DMS153 treated with DMSO at 0.1 percent for 48 hours (cell line): ENCODE data around the gene RARB.

Experiments
- DNase-seq: peaks from one replicate; lab custom pipeline; 2025; ENCODE audit not compliant: unreplicated experiment; lab: John Stamatoyannopoulos, UW

Gene RARB

DNA sequence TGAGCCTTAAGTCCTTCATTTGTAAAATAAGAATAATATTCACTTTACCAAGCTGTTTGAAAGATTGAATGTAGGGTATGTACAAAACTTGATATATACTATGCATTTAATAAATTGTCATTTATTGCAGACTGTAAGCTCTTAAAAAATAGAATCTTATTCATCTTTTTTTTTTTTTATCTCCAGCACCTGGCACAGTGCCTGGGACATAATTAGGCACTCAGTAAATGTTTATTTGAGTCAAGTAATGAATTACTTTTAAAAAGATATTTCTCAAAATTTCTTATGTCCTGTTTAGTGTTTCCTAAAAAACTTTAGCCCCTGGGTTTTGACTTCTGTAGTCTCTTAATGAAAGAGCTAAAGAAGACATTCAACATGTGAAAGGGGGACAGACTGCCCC, 164.9 kb downstream of the RARB start:
- no peak for DNase-seq

- DNase-seq: no peak
These were observed 166.0 kb downstream of the RARB start for GRCh38 chr3:25594007-25594502.

GRCh38 chr3:25597535-25598101, 169.6 kb downstream of the RARB start:
- no peak for DNase-seq

- DNase-seq: no peak
These were observed 175.6 kb downstream of the RARB start for GRCh38 chr3:25603703-25604102.

DNA sequence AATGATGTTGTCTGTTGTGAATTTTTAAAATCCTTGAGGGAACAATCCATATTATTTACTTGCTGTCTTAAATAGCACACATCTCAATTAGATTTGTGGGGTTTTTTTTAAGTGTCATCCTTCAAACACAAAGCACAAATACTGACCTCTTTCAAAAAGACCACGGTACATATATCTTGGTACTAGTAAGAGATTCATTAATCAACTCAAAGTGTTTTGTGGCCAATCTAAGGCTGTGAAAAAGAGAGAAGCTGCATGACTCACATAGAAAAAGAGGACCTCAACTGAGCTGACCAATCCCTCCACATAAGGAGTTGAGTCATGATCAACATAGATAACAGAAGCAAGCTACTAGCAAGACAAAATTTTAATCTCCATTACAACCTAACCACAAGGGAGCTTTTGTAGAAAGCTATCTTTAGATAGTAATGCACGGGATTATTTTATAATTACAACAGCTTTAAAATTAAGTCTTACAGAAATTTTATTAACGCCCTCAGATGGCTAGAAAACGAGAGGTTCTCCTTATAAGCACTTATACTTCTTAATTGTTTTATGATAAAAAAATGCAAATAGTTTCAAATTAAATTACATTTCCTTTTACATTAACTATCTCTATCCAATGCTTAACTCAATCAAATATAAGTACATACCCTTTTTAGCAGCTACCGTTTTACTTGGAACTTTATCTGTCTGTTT, 176.2 kb downstream of the RARB start:
- no peak for DNase-seq

DNA sequence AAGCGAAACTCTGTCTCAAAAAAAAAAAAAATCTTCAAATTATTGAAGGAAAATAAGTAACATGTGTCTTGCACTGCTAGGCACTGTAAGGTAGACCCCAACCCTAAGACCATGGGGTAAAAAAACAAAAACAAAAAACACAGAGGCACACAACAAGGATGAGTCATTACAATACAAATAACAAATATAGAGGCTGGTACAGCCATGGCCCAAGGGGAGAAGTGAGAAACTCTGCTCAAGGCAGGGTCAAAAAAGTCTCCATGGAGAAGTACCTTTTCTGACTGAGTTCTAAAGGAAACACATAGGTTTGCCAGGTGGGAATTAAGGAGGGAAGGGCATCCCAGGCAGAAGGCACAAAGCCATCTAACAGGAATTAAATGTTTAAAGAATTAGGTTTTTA, 182.1 kb downstream of the RARB start:
- DNase-seq: no peak

DNA sequence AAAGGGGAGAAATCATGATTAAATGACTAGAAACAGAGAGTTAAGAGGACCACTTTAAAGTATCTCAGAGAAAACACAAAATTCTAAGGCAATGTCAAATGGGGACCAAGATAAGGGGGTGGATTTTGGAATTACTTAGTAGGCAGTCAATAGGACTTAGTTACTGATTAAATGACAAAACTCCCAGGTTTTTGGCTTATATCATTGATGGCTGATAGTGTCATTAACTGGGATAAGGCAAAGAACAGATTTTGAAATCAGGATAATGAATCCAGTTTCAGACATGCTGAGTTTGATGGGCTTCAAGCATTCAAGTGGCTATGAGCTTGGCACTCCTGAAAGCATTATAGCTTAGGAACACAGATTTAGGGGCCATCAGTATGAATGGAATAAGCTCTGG, 182.7 kb downstream of the RARB start:
- DNase-seq: no peak

GRCh38 chr3:25611193-25611592, 183.1 kb downstream of the RARB start:
- DNase-seq: no peak

GRCh38 chr3:25618028-25618427, 190.0 kb downstream of the RARB start:
- no peak for DNase-seq

DNA sequence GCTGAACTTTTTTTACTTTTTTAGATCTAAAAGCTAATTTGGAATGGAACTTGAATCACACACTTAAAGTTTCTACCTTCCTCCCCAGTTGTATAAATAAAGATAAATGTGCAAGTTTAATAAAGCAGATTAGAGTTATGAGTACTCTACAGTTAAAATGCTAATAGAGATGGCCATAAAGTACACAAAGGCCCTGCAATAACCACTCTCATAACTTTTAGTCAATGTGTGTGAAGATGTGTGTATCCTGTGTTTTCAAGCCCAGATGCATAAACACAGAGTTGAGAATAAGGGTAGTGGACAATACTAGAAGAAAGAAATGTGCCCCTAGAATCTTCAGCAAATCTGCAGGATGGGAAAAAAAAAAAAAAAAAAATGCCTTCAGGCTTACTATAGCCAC, 191.3 kb downstream of the RARB start:
- no peak for DNase-seq

DNA sequence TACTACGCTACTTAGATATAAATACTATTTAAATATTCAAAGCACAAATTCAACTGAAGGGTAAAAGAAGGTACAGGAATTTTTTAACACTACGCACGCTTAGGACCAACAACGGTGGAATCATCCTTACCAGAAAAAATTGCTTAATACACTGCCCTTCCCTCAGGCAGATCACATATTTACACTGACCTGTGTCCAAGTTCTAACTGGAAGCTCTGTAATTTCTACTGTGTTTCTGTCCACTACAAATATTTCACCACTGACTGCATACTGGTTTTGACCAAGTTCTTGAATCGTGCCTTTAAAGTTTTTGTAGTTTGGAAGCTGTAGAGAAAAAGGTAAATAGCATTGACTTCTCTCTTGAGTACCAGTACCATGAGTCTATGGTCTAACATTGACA, 192.4 kb downstream of the RARB start:
- no peak for DNase-seq

- no peak for DNase-seq
These were observed 193.0 kb downstream of the RARB start for GRCh38 chr3:25621087-25621486.

GRCh38 chr3:25631989-25632388, 203.9 kb downstream of the RARB start:
- no peak for DNase-seq

DNA sequence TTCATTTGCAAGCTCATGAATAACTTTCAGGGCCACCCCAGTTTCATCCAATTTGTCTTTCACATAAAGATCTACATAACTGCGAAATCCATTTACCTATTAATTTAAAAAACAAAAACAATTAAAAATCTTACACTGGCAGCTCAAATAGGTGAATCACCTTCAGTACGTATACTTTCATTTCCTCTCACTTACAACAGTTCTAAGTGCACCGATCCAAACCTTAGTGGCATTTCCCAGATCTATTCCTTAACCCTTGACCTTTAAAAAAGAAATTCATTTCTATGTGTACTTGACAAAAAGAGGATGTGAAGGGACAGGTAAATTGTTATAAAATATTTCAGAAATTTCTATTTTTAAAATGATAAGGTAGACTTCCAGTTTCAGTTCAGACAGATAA, 205.9 kb downstream of the RARB start:
- no peak for DNase-seq

DNA sequence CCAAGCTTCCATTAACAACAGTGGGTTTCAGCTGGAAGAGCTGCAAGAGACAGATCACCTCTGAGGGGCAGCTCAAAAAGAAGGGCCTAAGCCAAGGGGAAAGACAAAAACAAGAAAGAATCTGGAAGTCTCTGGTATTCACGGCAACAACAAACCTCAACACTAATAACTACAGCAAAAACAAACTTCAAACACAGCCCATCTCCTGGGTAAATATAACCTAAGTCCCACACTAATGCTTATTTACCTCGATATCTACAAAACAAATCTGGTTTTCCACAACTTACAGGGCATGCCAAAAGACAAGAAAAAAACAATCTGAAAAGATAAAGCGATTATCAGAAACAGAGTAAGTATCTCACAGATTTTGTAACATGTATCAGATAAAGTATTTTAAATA, 207.0 kb downstream of the RARB start:
- no peak for DNase-seq
